ENCODE results near the gene PHACTR1.

DNA sequence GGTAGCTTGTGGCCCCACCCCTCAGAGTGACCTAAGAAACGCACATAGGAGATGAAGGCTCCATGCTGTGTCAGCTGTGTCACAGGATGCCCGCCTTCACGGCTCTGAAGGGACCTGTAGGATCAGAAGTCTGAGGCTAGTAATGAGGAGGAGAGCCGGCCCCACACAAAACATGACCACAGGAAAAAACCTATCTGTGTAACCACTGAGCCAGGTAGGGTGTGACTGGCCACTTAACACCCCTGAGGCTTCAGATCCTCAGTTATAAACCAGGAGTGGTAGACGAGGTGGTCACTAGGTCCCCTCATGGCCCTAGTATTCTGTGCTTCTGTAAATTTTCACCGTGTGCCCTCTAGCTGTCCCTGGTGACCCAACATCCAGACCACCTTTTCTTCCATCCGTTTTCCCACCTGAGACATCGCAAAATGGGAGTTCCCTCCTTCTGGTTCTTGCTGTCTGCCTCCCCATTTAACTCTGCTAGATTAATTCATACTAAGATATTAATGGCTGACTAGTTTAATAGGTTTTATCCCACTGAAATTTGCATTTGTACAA, 558.9 kb downstream of the PHACTR1 start:
- TF ChIP-seq, protein P1, sequence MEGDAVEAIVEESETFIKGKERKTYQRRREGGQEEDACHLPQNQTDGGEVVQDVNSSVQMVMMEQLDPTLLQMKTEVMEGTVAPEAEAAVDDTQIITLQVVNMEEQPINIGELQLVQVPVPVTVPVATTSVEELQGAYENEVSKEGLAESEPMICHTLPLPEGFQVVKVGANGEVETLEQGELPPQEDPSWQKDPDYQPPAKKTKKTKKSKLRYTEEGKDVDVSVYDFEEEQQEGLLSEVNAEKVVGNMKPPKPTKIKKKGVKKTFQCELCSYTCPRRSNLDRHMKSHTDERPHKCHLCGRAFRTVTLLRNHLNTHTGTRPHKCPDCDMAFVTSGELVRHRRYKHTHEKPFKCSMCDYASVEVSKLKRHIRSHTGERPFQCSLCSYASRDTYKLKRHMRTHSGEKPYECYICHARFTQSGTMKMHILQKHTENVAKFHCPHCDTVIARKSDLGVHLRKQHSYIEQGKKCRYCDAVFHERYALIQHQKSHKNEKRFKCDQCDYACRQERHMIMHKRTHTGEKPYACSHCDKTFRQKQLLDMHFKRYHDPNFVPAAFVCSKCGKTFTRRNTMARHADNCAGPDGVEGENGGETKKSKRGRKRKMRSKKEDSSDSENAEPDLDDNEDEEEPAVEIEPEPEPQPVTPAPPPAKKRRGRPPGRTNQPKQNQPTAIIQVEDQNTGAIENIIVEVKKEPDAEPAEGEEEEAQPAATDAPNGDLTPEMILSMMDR (conservative IDR thresholded peaks at IDR 0.05 in 1 of 2, IDR thresholded peaks at IDR 0.05 in 1 of 2; ENCODE audit: extremely low read depth in 1 of 2, insufficient read depth in 1 of 2, low read depth in 1 of 2, low read length in 2 of 2), result no peak
- TF ChIP-seq EZH2 (IDR thresholded peaks at IDR 0.05; ENCODE audit: borderline replicate concordance, low read length), result no peak
